GM06990 (cell line): Measurements from ENCODE around the gene DEPDC1.
A peak's percentile ranks its signal among the peaks of the same experiment; 100 is the strongest.

ENCODE experiments used
- DNase-seq: peaks from one replicate; pipeline ENCODE4 v3.0.0-alpha.2; 2011; ENCODE audit not compliant: insufficient read length; ENCODE audit errors: extremely low read depth
- H3K27me3 ChIP-seq: replicated peaks from 2 replicates; pipeline ENCODE4 v1.6.0; 2011; ENCODE audit warnings: low read length; ENCODE audit not compliant: control insufficient read depth, insufficient read depth
- H3K36me3 ChIP-seq: 2 replicates; pipeline ENCODE4 v1.5.1; 2011; ENCODE audit warnings: low read length; ENCODE audit not compliant: control insufficient read depth, insufficient read depth
- H3K4me3 ChIP-seq: replicated peaks from 2 replicates; pipeline ENCODE4 v1.5.1; 2011; ENCODE audit warnings: low read depth, mild to moderate bottlenecking, control low read depth, low read length
- TF ChIP-seq, protein P1 (sequence below): IDR thresholded peaks from 2 replicates; pipeline ENCODE4 v1.5.1; 2011; ENCODE audit warnings: low read length, control low read depth, mild to moderate bottlenecking, inconsistent platforms; ENCODE audit not compliant: insufficient read depth, poor library complexity, severe bottlenecking

Gene DEPDC1

DNA sequence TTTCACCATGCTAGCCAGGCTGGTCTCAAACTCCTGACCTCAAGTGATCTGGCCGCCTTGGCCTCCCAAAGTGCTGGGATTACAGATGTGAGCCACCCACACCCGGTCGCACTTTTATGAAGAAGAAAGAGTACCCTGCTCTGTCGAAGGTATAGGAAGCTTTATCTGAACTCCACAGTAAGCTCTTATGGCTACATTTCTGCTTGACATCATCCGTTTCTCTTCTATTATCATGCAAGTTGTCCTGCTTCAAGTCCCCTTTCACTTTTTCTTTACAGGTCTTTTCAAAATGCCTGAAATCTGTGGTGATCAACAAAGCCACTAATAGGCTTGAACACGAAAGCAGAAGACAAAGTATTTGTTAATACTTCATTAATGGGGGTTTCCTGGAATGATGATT, 51.2 kb downstream of the DEPDC1 start:
- TF ChIP-seq, protein P1, sequence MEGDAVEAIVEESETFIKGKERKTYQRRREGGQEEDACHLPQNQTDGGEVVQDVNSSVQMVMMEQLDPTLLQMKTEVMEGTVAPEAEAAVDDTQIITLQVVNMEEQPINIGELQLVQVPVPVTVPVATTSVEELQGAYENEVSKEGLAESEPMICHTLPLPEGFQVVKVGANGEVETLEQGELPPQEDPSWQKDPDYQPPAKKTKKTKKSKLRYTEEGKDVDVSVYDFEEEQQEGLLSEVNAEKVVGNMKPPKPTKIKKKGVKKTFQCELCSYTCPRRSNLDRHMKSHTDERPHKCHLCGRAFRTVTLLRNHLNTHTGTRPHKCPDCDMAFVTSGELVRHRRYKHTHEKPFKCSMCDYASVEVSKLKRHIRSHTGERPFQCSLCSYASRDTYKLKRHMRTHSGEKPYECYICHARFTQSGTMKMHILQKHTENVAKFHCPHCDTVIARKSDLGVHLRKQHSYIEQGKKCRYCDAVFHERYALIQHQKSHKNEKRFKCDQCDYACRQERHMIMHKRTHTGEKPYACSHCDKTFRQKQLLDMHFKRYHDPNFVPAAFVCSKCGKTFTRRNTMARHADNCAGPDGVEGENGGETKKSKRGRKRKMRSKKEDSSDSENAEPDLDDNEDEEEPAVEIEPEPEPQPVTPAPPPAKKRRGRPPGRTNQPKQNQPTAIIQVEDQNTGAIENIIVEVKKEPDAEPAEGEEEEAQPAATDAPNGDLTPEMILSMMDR: no peak
- no peak overlapping the region for H3K4me3 ChIP-seq
- no peaks in the 10 kb centered on the region; the same call in none of the 2 replicates for H3K27me3 ChIP-seq
- no peaks in the 10 kb centered on the region for H3K36me3 ChIP-seq
- no peak for DNase-seq

DNA sequence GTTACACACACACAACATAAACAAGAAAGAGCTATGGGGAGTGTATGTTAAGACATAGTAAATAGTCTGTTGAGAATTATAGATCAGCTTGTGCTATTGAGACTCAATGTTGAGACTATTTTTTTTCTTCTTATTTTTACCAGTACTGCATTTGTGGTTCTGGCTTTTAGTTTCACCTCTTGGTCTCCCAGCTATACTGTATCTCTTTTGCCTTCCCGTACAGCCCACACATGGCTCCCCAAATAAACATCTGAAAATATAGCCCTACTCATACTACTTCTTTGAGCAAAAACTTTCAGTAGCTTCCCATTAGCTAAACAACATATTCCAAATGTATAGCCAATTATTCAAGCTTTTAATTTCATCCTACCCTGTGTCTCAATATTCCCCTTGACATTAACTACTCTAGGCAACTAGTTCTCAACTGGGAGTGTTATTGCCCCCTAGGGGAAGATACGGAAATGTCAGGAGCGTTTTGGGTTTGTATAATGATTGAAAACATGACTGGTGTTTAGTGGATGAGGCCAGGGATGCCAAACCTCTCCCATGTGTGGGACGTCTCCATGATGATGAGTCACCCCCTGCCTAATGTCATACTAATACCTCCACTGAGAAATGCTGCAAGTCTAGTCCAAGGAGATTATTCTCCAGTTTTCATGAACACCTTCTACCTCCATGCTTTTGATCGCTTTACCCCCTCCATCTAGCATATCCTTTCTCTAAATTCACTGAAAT, 53.9 kb downstream of the DEPDC1 start:
- TF ChIP-seq, protein P1: peak; percentile 61
- Histone ChIP-seq H3K36me3 (no peaks in the 10 kb centered on the region), H3K4me3 (no peak overlapping the region), H3K27me3 (no peaks in the 10 kb centered on the region; the same call in 1 of the 2 replicates)
- DNase-seq: peak; percentile 6

DNA sequence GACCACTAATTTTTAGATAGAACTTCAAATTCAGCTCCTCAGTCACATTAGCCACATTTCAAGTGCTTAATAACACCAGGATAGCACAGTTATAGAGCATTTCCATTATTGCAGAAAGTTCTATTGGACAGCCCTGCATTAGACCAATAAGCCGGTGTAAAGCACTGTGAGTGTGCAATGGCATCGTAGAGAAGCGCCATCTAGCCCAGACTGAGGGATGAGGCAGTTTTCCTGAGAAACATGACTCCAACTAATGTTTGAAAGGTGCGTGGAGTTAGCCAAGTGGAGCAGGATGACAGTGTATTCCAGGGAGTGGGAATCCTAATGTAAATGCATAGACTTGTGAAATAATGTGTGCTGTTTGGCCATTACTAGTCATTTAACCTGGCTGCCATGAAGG, 54.9 kb downstream of the DEPDC1 start:
- H3K4me3 ChIP-seq: no peak overlapping the region
- no peaks in the 10 kb centered on the region; the same call in 1 of the 2 replicates for H3K27me3 ChIP-seq
- no peak for DNase-seq
- TF ChIP-seq, protein P1: no peak
- no peaks in the 10 kb centered on the region for H3K36me3 ChIP-seq

DNA sequence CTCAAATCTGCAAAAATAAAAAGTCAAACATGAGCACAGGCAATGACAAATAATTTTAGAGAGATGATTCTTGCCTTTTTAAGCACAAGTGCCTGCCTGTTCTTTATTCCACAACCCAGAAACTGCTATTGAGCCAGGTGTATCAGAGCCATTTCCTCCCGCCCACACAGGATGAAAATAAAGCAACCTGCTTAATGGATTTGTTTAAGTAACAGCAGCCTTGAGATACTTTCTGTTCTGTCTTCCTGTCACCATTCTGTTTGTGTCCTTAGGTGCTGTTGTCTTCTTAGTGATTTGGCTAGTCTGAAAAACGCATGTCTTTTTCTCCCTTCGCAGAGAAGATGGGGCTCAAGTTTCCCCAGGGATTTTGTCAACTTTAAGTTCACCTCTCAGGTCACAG, 58.6 kb downstream of the DEPDC1 start:
- TF ChIP-seq, protein P1: no peak
- no peaks in the 10 kb centered on the region for H3K36me3 ChIP-seq
- H3K27me3 ChIP-seq: no peaks in the 10 kb centered on the region; the same call in 1 of the 2 replicates
- no peak overlapping the region for H3K4me3 ChIP-seq
- DNase-seq: no peak

DNA sequence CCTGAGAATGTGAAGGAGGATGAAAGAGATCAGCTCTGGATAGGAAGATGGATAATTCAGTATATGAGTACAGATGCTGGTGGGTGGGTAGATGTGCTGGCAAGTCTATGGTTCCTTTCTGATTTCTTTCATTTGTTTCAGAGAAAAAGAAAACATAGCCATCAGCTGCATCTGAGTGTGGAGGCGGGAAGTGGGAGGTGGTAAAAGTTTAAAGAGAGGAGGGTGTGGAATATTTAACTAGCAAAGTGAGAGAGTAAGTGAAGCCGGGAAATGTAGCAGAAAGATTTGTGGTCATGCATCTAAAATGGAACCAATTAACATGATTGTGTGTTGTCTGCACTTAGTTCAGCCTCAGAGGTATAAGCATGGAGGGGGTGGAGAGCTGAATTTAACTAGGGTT, 63.5 kb downstream of the DEPDC1 start:
- TF ChIP-seq, protein P1: no peak
- no peaks in the 10 kb centered on the region for H3K36me3 ChIP-seq
- H3K27me3 ChIP-seq: no peaks in the 10 kb centered on the region
- no peak overlapping the region for H3K4me3 ChIP-seq
- no peak for DNase-seq

DNA sequence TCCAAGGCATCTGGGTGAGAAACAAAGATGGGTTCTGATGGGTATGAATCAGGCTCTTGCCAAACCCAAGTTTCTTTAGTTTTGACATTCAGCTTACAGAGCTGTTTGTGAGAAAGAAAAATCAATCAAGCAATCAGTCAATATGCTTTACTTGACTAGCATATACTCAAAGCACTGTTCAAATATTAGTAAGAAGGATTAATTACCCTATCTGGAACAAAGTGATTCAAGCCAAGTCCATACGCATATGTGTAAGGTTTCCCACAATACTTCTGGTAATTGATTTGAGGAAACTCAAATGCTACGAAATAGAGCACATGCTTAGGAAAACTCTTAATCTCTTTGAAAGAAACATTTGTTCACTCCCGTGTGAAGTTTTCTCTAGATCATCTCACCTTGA, 65.8 kb downstream of the DEPDC1 start:
- no peak for DNase-seq
- no peak overlapping the region for H3K4me3 ChIP-seq
- TF ChIP-seq, protein P1: no peak
- no peaks in the 10 kb centered on the region for H3K36me3 ChIP-seq
- no peaks in the 10 kb centered on the region for H3K27me3 ChIP-seq
